ENCODE measurements around the gene TBCE. TPM values are rescaled to one million over a fixed set of nuclear protein-coding genes. Genes with fewer than 3 reads are reported as not detected.
"Not testable (repeated sequence)": the region's sequence is repeated elsewhere in the genome, so short reads cannot be mapped to it uniquely, and the experiment has no call there.

TBCE gene
- total RNA-seq, 1 donor from 2014 or later: 17.2 TPM

DNA sequence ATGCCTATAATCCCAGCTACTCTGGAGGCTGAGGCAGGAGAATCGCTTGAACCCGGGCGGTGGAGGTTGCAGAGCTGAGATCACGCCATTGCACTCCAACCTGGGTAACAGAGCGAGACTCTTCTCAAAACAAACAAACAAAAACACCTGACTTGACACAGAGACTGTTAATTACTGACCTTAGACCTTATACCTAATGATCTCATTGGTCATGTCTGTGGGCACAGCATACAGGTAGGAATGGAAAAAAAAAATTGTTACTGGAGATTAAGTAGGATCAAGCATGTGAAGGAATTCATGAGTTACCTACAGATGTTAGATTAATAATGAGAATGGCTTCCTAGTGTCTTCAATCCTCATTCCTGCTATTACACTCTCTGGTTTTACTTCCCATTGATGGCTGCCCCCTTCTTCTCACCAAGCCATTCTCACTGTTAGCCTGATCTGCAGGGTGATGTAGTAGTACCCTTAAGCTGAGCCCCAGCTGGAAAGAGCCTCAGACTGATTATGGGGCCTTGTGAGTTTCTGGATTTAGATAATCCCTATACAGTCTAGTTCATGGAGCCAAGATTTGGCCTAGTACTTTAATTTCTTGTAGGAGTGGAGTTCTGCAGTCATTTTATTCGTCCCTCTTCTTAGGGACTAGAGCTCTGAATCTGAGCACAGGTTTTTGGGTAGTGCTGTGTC lies 8.8 kb downstream of the TBCE start:
- H3K4me1 ChIP-seq: no peaks in the 10 kb centered on the region

DNA sequence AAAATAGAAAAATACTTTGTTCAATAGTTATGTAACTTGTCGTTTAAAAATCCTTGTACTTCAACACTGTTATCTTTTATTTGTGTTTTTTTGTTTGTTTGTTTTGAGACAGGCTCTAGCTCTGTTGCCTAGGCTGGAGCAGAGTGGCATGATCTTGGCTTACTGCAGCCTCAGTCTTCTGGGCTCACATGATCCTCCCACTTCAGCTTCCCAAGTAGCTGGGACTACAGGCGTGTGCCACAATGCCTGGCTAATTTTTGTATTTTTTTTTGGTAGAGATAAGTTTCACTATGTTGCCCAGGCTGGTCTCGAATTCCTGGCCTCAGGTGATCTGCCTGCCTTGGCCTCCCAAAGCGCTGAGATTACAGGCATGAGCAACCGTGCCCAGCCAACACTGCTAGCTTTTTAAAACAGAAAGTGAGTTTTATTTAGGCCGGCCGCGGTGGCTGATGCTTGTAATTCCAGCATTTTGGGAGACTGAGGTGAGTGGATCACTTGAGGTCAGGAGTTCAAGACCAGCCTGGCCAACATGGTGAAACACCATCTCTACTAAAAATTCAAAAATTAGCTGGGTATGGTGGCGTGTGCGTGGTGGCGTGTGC lies 11.0 kb downstream of the TBCE start:
- H3K4me3 ChIP-seq; DNase-seq; intact Hi-C loops (cut with micrococcal nuclease); H3K4me1 ChIP-seq; H3K9me3 ChIP-seq (replicated peaks); H3K27me3 ChIP-seq (ENCODE audit: low read depth): not testable (repeated sequence)
- H3K36me3 ChIP-seq: peaks cover 37% of the 10 kb centered on the region
- H3K27ac ChIP-seq (replicated peaks): peak overlapping the region; percentile 25

More for the DNA sequence above, 8.8 kb downstream of the TBCE start:
- Histone ChIP-seq H3K27me3 (ENCODE audit: low read depth) (no peaks in the 10 kb centered on the region), H3K9me3 (replicated peaks) (no peaks in the 10 kb centered on the region), H3K36me3 (peaks cover 40% of the 10 kb centered on the region), H3K27ac (replicated peaks) (no peak overlapping the region), H3K4me3 (no peak overlapping the region)
- no peak for DNase-seq
- TF ChIP-seq, protein P1, sequence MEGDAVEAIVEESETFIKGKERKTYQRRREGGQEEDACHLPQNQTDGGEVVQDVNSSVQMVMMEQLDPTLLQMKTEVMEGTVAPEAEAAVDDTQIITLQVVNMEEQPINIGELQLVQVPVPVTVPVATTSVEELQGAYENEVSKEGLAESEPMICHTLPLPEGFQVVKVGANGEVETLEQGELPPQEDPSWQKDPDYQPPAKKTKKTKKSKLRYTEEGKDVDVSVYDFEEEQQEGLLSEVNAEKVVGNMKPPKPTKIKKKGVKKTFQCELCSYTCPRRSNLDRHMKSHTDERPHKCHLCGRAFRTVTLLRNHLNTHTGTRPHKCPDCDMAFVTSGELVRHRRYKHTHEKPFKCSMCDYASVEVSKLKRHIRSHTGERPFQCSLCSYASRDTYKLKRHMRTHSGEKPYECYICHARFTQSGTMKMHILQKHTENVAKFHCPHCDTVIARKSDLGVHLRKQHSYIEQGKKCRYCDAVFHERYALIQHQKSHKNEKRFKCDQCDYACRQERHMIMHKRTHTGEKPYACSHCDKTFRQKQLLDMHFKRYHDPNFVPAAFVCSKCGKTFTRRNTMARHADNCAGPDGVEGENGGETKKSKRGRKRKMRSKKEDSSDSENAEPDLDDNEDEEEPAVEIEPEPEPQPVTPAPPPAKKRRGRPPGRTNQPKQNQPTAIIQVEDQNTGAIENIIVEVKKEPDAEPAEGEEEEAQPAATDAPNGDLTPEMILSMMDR (IDR thresholded peaks at IDR 0.05; ENCODE audit: borderline replicate concordance): no peak
- intact Hi-C loops (cut with micrococcal nuclease): no loop called here

DNA sequence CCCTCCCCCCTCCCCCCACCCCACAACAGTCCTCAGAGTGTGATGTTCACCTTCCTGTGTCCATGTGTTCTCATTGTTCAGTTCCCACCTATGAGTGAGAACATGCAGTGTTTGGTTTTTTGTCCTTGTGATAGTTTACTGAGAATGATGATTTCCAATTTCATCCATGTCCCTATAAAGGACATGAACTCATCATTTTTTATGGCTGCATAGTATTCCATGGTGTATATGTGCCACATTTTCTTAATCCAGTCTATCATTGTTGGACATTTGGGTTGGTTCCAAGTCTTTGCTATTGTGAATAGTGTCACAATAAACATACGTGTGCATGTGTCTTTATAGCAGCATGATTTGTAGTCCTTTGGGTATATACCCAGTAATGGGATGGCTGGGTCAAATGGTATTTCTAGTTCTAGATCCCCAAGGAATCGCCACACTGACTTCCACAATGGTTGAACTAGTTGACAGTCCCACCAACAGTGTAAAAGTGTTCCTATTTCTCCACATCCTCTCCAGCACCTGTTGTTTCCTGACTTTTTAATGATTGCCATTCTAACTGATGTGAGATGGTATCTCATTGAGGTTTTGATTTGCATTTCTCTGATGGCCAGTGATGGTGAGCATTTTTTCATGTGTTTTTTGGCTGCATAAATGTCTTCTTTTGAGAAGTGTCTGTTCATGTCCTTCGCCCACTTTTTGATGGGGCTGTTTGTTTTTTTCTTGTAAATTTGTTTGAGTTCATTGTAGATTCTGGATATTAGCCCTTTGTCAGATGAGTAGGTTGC lies 14.9 kb downstream of the TBCE start:
- intact Hi-C loops (cut with micrococcal nuclease); DNase-seq; H3K27ac ChIP-seq (replicated peaks); H3K4me3 ChIP-seq; H3K4me1 ChIP-seq; H3K9me3 ChIP-seq (replicated peaks); H3K27me3 ChIP-seq (ENCODE audit: low read depth): not testable (repeated sequence)
- peaks cover 19% of the 10 kb centered on the region for H3K36me3 ChIP-seq

DNA sequence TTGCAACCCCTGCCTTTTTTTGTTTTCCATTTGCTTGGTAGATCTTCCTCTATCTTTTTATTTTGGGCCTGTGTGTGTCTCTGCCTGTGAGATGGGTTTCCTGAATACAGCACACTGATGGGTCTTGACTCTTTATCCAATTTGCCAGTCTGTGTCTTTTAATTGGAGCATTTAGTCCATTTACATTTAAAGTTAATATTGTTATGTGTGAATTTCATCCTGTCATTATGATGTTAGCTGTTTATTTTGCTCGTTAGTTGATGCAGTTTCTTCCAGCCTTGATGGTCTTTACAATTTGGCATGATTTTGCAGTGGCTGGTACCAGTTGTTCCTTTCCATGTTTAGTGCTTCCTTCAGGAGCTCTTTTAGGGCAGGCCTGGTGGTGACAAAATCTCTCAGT lies 18.4 kb downstream of the TBCE start:
- H3K4me3 ChIP-seq; H3K27me3 ChIP-seq (ENCODE audit: low read depth); DNase-seq; intact Hi-C loops (cut with micrococcal nuclease); H3K27ac ChIP-seq (replicated peaks); H3K4me1 ChIP-seq: not testable (repeated sequence)
- Histone ChIP-seq H3K9me3 (replicated peaks) (peaks cover 14% of the 10 kb centered on the region), H3K36me3 (peaks cover 16% of the 10 kb centered on the region)

DNA sequence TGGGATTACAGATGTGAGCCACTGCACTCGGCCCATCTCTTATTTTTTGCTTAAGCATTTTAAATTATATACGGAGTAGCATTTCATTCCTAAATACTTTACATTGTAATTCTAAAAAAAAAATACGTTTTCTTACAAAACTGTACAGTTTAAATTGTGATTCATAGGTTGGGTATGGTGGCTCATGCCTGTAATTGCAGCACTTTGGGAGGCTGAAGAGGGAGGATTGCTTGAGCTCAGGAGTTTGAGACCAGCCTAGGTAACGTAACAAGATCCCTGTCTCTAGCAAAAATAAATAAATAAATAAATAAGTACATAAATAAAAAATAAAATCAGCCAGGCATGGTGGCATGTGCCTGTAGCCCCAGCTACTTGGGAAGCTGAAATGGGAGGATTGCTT lies 24.6 kb downstream of the TBCE start:
- DNase-seq: no peak
- H3K4me3 ChIP-seq: no peak overlapping the region
- TF ChIP-seq, protein P1 (IDR thresholded peaks at IDR 0.05; ENCODE audit: borderline replicate concordance): no peak
- peaks cover 6% of the 10 kb centered on the region for H3K36me3 ChIP-seq
- H3K9me3 ChIP-seq (replicated peaks): peaks cover 11% of the 10 kb centered on the region
- no peaks in the 10 kb centered on the region for H3K27me3 ChIP-seq (ENCODE audit: low read depth)
- H3K4me1 ChIP-seq: no peaks in the 10 kb centered on the region
- intact Hi-C loops (cut with micrococcal nuclease): no loop called here
- no peak overlapping the region for H3K27ac ChIP-seq (replicated peaks)

DNA sequence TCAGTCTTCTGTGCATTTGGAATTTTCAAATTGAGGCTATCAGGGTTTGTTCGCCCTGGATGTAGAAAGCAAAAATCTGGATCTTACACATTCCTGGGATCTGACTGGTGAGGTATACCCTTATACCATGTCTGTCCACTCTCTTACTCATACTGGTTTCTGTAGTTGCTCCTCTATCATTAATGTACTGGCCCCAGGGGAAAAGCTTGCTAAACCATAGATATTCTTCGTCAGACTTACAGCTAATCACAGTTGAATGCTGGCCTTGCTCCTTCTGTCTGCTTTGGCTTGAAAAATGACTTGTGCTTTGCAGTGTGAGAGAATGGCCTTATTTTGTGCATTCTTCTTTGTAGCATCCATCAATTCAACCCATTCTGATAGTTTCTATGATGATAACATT lies 30.5 kb downstream of the TBCE start:
- H3K36me3 ChIP-seq: peaks cover 6% of the 10 kb centered on the region
- intact Hi-C loops (cut with micrococcal nuclease): no loop called here
- no peak overlapping the region for H3K4me3 ChIP-seq
- no peak for DNase-seq
- H3K9me3 ChIP-seq (replicated peaks): no peaks in the 10 kb centered on the region
- no peaks in the 10 kb centered on the region for H3K27me3 ChIP-seq (ENCODE audit: low read depth)
- TF ChIP-seq, protein P1 (IDR thresholded peaks at IDR 0.05; ENCODE audit: borderline replicate concordance): no peak
- H3K4me1 ChIP-seq: no peaks in the 10 kb centered on the region
- H3K27ac ChIP-seq (replicated peaks): no peak overlapping the region

DNA sequence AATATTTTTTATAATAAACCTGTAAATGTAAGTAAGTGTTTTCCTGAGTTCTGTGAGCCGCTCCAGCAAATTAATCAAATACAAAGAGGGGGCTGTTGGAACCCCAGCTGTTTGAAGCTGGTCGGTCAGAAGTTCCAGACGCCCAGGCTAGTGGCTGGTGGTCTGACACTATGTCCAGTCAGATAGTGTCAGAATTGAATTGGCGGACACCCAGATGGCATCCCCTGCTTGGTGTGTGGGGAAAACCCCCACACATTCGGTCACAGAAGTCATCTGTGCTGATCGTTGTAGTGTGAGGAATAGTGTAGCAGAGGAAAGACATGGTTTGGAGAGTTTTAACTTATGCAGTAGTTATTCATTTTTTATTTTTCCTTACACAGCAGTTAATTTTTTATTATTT lies 32.4 kb downstream of the TBCE start:
- no peaks in the 10 kb centered on the region for H3K4me1 ChIP-seq
- no peaks in the 10 kb centered on the region for H3K27me3 ChIP-seq (ENCODE audit: low read depth)
- peaks cover 17% of the 10 kb centered on the region for H3K36me3 ChIP-seq
- no peak overlapping the region for H3K27ac ChIP-seq (replicated peaks)
- TF ChIP-seq, protein P1 (IDR thresholded peaks at IDR 0.05; ENCODE audit: borderline replicate concordance): no peak
- no peaks in the 10 kb centered on the region for H3K9me3 ChIP-seq (replicated peaks)
- H3K4me3 ChIP-seq: no peak overlapping the region
- DNase-seq: no peak
- intact Hi-C loops (cut with micrococcal nuclease): no loop called here
